ENCODE data around the gene TCP10L. TPM values are rescaled to one million over a fixed set of nuclear protein-coding genes. Genes with fewer than 3 reads are reported as not detected.

Gene TCP10L
- total and polyA plus RNA-seq, 2 of the 13 experiments (the other 11 are each of a cell fraction or from before 2014, with no cell fraction given): 0.90 to 2.4 TPM

DNA sequence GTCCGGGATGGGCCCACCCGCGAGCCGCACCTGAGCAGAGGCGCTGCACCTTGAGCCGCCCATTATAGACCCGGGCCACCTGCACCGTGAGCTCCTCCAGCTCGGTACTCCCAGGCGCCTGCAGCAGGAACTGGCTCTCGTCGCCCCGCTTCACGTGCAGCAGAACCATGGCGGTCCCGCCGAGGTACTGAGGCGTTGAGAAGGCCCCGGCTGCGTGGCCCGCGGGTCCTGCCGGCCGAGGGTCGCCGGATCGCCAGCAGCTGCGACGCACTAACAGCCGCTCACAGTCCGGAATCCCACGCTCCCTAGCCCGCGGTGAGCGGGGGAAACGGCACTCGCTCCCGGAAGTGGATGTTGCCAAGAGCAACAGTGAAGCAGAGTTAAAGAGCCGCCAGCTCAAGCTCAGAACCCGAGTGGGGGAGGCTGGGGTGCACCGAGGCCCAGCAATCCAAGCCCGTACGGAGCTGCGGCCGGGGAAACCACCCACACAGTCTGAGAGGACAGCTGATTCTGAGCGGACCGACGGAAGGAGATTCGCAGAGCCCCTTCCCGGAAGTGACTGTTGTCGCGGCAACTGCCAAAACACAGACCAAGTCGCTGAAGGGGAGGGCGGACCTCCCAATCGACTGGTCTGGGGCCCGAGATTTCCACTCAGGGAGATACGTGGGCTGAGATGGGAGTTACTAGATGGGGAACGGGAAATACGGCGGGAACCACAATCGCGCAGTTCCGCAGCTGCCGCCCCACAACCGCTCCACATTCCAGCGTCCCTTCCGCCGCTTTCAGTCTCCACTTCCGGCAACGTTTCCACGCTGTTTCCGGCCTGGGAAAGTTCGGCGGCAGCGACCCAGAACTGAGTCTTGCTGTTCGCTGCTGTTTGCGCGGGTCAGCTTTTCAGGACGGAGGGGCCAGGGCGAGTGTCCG is 27.0 kb upstream of the TCP10L start, which contains the start of gene CFAP298 (continued):
- TF ChIP-seq HHEX (CRISPR knock-in tag; IDR thresholded peaks at IDR 0.05) (no peak), ZNF235 (CRISPR knock-in tag; IDR thresholded peaks at IDR 0.05; ENCODE audit: borderline replicate concordance) (peak; percentile 20; the same call in 1 of the 2 replicates), ARID4A (CRISPR knock-in tag; IDR thresholded peaks at IDR 0.05; ENCODE audit: borderline replicate concordance) (peak; percentile 99), ZNF788 (CRISPR knock-in tag; IDR thresholded peaks at IDR 0.05; ENCODE audit: borderline replicate concordance) (peak; percentile 85), ZNF720 (CRISPR knock-in tag; IDR thresholded peaks at IDR 0.05) (no peak; the same call in 1 of the 2 replicates), KDM4B (CRISPR knock-in tag; IDR thresholded peaks at IDR 0.05) (peak; percentile 53), ISL2 (CRISPR knock-in tag; IDR thresholded peaks at IDR 0.05) (no peak), XBP1 (CRISPR knock-in tag; IDR thresholded peaks at IDR 0.05) (no peak), ZMYM4 (CRISPR knock-in tag; IDR thresholded peaks at IDR 0.05) (peak; percentile 63), AGO2 (optimal IDR thresholded peaks at IDR 0.05; ENCODE audit: low read depth, low read length) (peak; percentile 35), ZNF546 (CRISPR knock-in tag; conservative IDR thresholded peaks at IDR 0.05) (peak; percentile 67; the same call in 1 of the 2 replicates), CEBPG (CRISPR knock-in tag; IDR thresholded peaks at IDR 0.05) (no peak), REXO4 (CRISPR knock-in tag; IDR thresholded peaks at IDR 0.05; ENCODE audit: borderline replicate concordance) (peak; percentile 79; the same call in 1 of the 2 replicates), ZNF576 (CRISPR knock-in tag; IDR thresholded peaks at IDR 0.05) (no peak), ZNF792 (CRISPR knock-in tag; IDR thresholded peaks at IDR 0.05) (no peak; the same call in 1 of the 2 replicates), ZNF777 (CRISPR knock-in tag; IDR thresholded peaks at IDR 0.05) (no peak; the same call in 1 of the 2 replicates), CC2D1A (CRISPR knock-in tag; IDR thresholded peaks at IDR 0.05) (no peak), DRAP1 (CRISPR knock-in tag; IDR thresholded peaks at IDR 0.05) (no peak; the same call in 1 of the 2 replicates), ZNF572 (CRISPR knock-in tag; IDR thresholded peaks at IDR 0.05) (no peak; the same call in 1 of the 2 replicates)
- TF ChIP-seq, protein P1, sequence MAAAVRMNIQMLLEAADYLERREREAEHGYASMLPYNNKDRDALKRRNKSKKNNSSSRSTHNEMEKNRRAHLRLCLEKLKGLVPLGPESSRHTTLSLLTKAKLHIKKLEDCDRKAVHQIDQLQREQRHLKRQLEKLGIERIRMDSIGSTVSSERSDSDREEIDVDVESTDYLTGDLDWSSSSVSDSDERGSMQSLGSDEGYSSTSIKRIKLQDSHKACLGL (CRISPR knock-in tag; IDR thresholded peaks at IDR 0.05): peak; percentile 77
- TF ChIP-seq, protein P2, sequence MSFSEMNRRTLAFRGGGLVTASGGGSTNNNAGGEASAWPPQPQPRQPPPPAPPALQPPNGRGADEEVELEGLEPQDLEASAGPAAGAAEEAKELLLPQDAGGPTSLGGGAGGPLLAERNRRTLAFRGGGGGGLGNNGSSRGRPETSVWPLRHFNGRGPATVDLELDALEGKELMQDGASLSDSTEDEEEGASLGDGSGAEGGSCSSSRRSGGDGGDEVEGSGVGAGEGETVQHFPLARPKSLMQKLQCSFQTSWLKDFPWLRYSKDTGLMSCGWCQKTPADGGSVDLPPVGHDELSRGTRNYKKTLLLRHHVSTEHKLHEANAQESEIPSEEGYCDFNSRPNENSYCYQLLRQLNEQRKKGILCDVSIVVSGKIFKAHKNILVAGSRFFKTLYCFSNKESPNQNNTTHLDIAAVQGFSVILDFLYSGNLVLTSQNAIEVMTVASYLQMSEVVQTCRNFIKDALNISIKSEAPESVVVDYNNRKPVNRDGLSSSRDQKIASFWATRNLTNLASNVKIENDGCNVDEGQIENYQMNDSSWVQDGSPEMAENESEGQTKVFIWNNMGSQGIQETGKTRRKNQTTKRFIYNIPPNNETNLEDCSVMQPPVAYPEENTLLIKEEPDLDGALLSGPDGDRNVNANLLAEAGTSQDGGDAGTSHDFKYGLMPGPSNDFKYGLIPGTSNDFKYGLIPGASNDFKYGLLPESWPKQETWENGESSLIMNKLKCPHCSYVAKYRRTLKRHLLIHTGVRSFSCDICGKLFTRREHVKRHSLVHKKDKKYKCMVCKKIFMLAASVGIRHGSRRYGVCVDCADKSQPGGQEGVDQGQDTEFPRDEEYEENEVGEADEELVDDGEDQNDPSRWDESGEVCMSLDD (CRISPR knock-in tag; IDR thresholded peaks at IDR 0.05; ENCODE audit: borderline replicate concordance): no peak

Measured in HepG2 (cell line).